Large intestine (tissue), 3 donors: ENCODE results near the gene RPH3AL. TPM values are rescaled to one million over a fixed set of nuclear protein-coding genes. Genes with fewer than 3 reads are reported as not detected.

Experiments
- DNase-seq, 2 donors: peaks; one replicate each; pipeline versions ENCODE4 v3.0.0 to v3.0.0-alpha.2; 2013
- H3K27ac ChIP-seq: one replicate; pipeline ENCODE4 v1.5.1; 2013; ENCODE audit warnings: low read length
- H3K27me3 ChIP-seq: 2 replicates; pipeline ENCODE4 v1.6.1; 2013; ENCODE audit warnings: low read length; ENCODE audit not compliant: control insufficient read depth, insufficient read depth
- H3K36me3 ChIP-seq: 2 replicates; pipeline ENCODE4 v1.6.1; 2013; ENCODE audit warnings: low read length; ENCODE audit not compliant: control insufficient read depth, insufficient read depth
- H3K4me1 ChIP-seq: one replicate; pipeline ENCODE4 v1.6.1; 2013; ENCODE audit warnings: low read length; ENCODE audit not compliant: control insufficient read depth, insufficient read depth
- H3K4me3 ChIP-seq: one replicate; pipeline ENCODE4 v1.5.1; 2013; ENCODE audit warnings: low read length
- H3K9me3 ChIP-seq: one replicate; pipeline ENCODE4 v1.6.1; 2013; ENCODE audit warnings: mild to moderate bottlenecking, low read depth, low read length, moderate library complexity; ENCODE audit not compliant: control insufficient read depth
- WGBS: methylation state at CpG from one replicate; pipeline ENCODE4 v1.1.5; 2013; ENCODE audit warnings: low lambda C conversion rate; ENCODE audit not compliant: insufficient coverage; 5-methylcytosine and 5-hydroxymethylcytosine counted together
- polyA plus RNA-seq: library from polyadenylated mRNA; unstranded; fragments of 120-200 nt; gene quantifications from one replicate; pipeline ENCODE4 v1.2.1, GENCODE V29; 2013

RPH3AL gene
- polyA plus RNA-seq, 1 donor = 8.2 TPM

- DNase-seq = no peak
- Histone ChIP-seq H3K27ac (no peak overlapping the region), H3K4me3 (no peak overlapping the region), H3K4me1 (no peaks in the 10 kb centered on the region), H3K27me3 (no peaks in the 10 kb centered on the region), H3K9me3 (no peaks in the 10 kb centered on the region), H3K36me3 (no peaks in the 10 kb centered on the region)
- WGBS = no CpG with 5 or more reads among the region's 27 CpGs
Observed at GRCh38 chr17:269616-270514, 82.7 kb downstream of the RPH3AL start.

GRCh38 chr17:266701-267667, 85.6 kb downstream of the RPH3AL start:
- WGBS = no CpG with 5 or more reads among the region's 31 CpGs
- DNase-seq = peak; percentile 36 to 42
- peak overlapping the region; percentile 42 for H3K27ac ChIP-seq

GRCh38 chr17:266219-266618, 86.4 kb downstream of the RPH3AL start:
- WGBS = no CpG with 5 or more reads among the region's 6 CpGs
- no peak for DNase-seq
- Histone ChIP-seq H3K36me3 (peaks cover 10% of the 10 kb centered on the region), H3K4me1 (no peaks in the 10 kb centered on the region), H3K27me3 (no peaks in the 10 kb centered on the region), H3K27ac (peak overlapping the region; percentile 42), H3K4me3 (no peak overlapping the region), H3K9me3 (peaks cover 17% of the 10 kb centered on the region)

More at GRCh38 chr17:266701-267667, 85.6 kb downstream of the RPH3AL start:
- Histone ChIP-seq H3K27me3 (no peaks in the 10 kb centered on the region), H3K4me3 (no peak overlapping the region), H3K9me3 (peaks cover 13% of the 10 kb centered on the region), H3K36me3 (peaks cover 10% of the 10 kb centered on the region), H3K4me1 (no peaks in the 10 kb centered on the region)

- 100% methylated on average over 1 of the region's 10 CpGs for WGBS
- H3K4me3 ChIP-seq = no peak overlapping the region
- peaks cover 17% of the 10 kb centered on the region for H3K9me3 ChIP-seq
- no peak overlapping the region for H3K27ac ChIP-seq
- no peak for DNase-seq
- no peaks in the 10 kb centered on the region for H3K27me3 ChIP-seq
- H3K36me3 ChIP-seq = peaks cover 10% of the 10 kb centered on the region
- no peaks in the 10 kb centered on the region for H3K4me1 ChIP-seq
Observed at GRCh38 chr17:265718-266117, 86.9 kb downstream of the RPH3AL start.

GRCh38 chr17:263773-264172, 88.8 kb downstream of the RPH3AL start:
- no peak for DNase-seq
- H3K27ac ChIP-seq = no peak overlapping the region
- H3K9me3 ChIP-seq = peaks cover 17% of the 10 kb centered on the region
- H3K36me3 ChIP-seq = peaks cover 10% of the 10 kb centered on the region
- no CpG with 5 or more reads among the region's 24 CpGs for WGBS
- H3K4me1 ChIP-seq = no peaks in the 10 kb centered on the region
- no peaks in the 10 kb centered on the region for H3K27me3 ChIP-seq
- H3K4me3 ChIP-seq = no peak overlapping the region

- no peak for DNase-seq
- WGBS = no CpG with 5 or more reads among the region's 18 CpGs
- peaks cover 20% of the 10 kb centered on the region for H3K9me3 ChIP-seq
- H3K4me3 ChIP-seq = no peak overlapping the region
- peaks cover 10% of the 10 kb centered on the region for H3K36me3 ChIP-seq
- H3K27me3 ChIP-seq = no peaks in the 10 kb centered on the region
- no peaks in the 10 kb centered on the region for H3K4me1 ChIP-seq
- H3K27ac ChIP-seq = no peak overlapping the region
Observed at GRCh38 chr17:263271-263670, 89.3 kb downstream of the RPH3AL start.

GRCh38 chr17:261635-262034, 91.0 kb downstream of the RPH3AL start:
- H3K36me3 ChIP-seq = peaks cover 10% of the 10 kb centered on the region
- no peak overlapping the region for H3K27ac ChIP-seq
- 97% methylated on average over 4 of the region's 8 CpGs for WGBS
- no peaks in the 10 kb centered on the region for H3K27me3 ChIP-seq
- no peak for DNase-seq
- H3K4me1 ChIP-seq = no peaks in the 10 kb centered on the region
- H3K4me3 ChIP-seq = no peak overlapping the region
- H3K9me3 ChIP-seq = peaks cover 20% of the 10 kb centered on the region

GRCh38 chr17:260944-261343, 91.7 kb downstream of the RPH3AL start:
- Histone ChIP-seq H3K27ac (no peak overlapping the region), H3K4me3 (no peak overlapping the region), H3K36me3 (peaks cover 10% of the 10 kb centered on the region), H3K9me3 (peaks cover 20% of the 10 kb centered on the region), H3K27me3 (no peaks in the 10 kb centered on the region), H3K4me1 (no peaks in the 10 kb centered on the region)
- DNase-seq = no peak
- no CpG with 5 or more reads among the region's 4 CpGs for WGBS

GRCh38 chr17:260031-260791, 92.4 kb downstream of the RPH3AL start:
- Histone ChIP-seq H3K4me1 (no peaks in the 10 kb centered on the region), H3K9me3 (peaks cover 20% of the 10 kb centered on the region)
- no CpG with 5 or more reads among the region's 15 CpGs for WGBS

More at GRCh38 chr17:260031-260791, 92.4 kb downstream of the RPH3AL start:
- peaks cover 10% of the 10 kb centered on the region for H3K36me3 ChIP-seq
- no peak overlapping the region for H3K4me3 ChIP-seq
- DNase-seq = no peak
- no peak overlapping the region for H3K27ac ChIP-seq
- H3K27me3 ChIP-seq = no peaks in the 10 kb centered on the region
